Transverse colon (tissue), 3 donors: Measurements from ENCODE around the gene ADD1.

Source experiments
- CTCF ChIP-seq, 5 experiments: fragments of 200-600 bp in 3 of 5; fragments of 450-650 bp in 2 of 5; sonication (generic) in 3 of 5; IDR thresholded peaks; 1 replicate in 2 of 5; 2 replicates in 3 of 5; pipeline ENCODE4 v1.5.1; 2016 to 2017; ENCODE audit warnings: antibody characterized with exemption in 5 of 5, inconsistent platforms in 3 of 5, mild to moderate bottlenecking in 2 of 5, moderate library complexity in 1 of 5
- POLR2A ChIP-seq: fragments of 450-650 bp; IDR thresholded peaks from one replicate; pipeline ENCODE4 v1.6.1; 2016; ENCODE audit warnings: antibody characterized with exemption, mild to moderate bottlenecking, moderate library complexity

- TF ChIP-seq POLR2A = no peak
- no peak for TF ChIP-seq CTCF (IDR thresholded peaks at IDR 0.05)
Measured at GRCh38 chr4:2839060-2839459, 4.6 kb upstream of the ADD1 start.
